Keratinocyte (primary cell): Measurements from ENCODE around the gene CEACAM3. TPM values are rescaled to one million over a fixed set of nuclear protein-coding genes. Genes with fewer than 3 reads are reported as not detected.

Source experiments
- DNase-seq: peaks from one replicate; pipeline ENCODE4 v3.0.0-alpha.2; 2011; ENCODE audit warnings: low read depth, missing footprints, low spot score
- FAIRE-seq: peaks from 2 replicates; lab custom pipeline; 2011; peaks lifted over from hg19 to GRCh38; lab: Jason Lieb, UNC
- H2AFZ ChIP-seq: 2 replicates; pipeline ENCODE4 v1.6.0; 2012; ENCODE audit warnings: low read length, control low read depth, inconsistent platforms; ENCODE audit not compliant: control insufficient read depth
- H3K27ac ChIP-seq: 2 replicates; pipeline ENCODE4 v1.5.1; 2011; ENCODE audit warnings: low read length; ENCODE audit not compliant: control insufficient read depth, insufficient read depth
- H3K27me3 ChIP-seq: 3 replicates; pipeline ENCODE4 v1.6.0; 2011; ENCODE audit warnings: low read length; ENCODE audit not compliant: control insufficient read depth, insufficient read depth; ENCODE audit errors: extremely low read depth
- H3K36me3 ChIP-seq, 2 experiments: 2 replicates in 1 of 2; 3 replicates in 1 of 2; pipeline ENCODE4 v1.5.1; 2011; ENCODE audit warnings: low read length in 2 of 2, mild to moderate bottlenecking in 1 of 2; ENCODE audit not compliant: control insufficient read depth in 2 of 2, insufficient read depth in 2 of 2; ENCODE audit errors: extremely low read depth in 1 of 2
- H3K4me1 ChIP-seq: 3 replicates; pipeline ENCODE4 v1.5.1; 2011; ENCODE audit warnings: low read length; ENCODE audit not compliant: control insufficient read depth, insufficient read depth; ENCODE audit errors: extremely low read depth
- H3K4me2 ChIP-seq: 3 replicates; pipeline ENCODE4 v1.6.0; 2011; ENCODE audit warnings: low read depth, low read length; ENCODE audit not compliant: control insufficient read depth, insufficient read depth; ENCODE audit errors: extremely low read depth
- H3K4me3 ChIP-seq, 3 experiments: fragments of 200-600 bp in 1 of 3; sonication (generic) in 1 of 3; 2 replicates in 2 of 3; 3 replicates in 1 of 3; pipeline ENCODE4 v1.5.1; 2011 to 2016; ENCODE audit warnings: low read length in 3 of 3, mild to moderate bottlenecking in 3 of 3, control low read depth in 2 of 3, inconsistent platforms in 1 of 3, low read depth in 1 of 3, mixed read lengths in 1 of 3, mixed run types in 1 of 3, moderate library complexity in 1 of 3; ENCODE audit not compliant: control insufficient read depth in 2 of 3, insufficient read depth in 2 of 3; ENCODE audit errors: extremely low read depth in 1 of 3
- H3K79me2 ChIP-seq: 2 replicates; pipeline ENCODE4 v1.6.0; 2012; ENCODE audit warnings: low read length; ENCODE audit not compliant: control insufficient read depth, insufficient read depth
- H3K9ac ChIP-seq: 3 replicates; pipeline ENCODE4 v1.6.0; 2011; ENCODE audit warnings: low read length; ENCODE audit not compliant: control insufficient read depth, insufficient read depth; ENCODE audit errors: extremely low read depth
- H3K9me1 ChIP-seq: 3 replicates; pipeline ENCODE4 v1.6.0; 2011; ENCODE audit warnings: low read length; ENCODE audit not compliant: control insufficient read depth, insufficient read depth; ENCODE audit errors: extremely low read depth
- H3K9me3 ChIP-seq: 2 replicates; pipeline ENCODE4 v1.5.1; 2012; ENCODE audit warnings: low read depth, low read length; ENCODE audit not compliant: control insufficient read depth
- H4K20me1 ChIP-seq: 3 replicates; pipeline ENCODE4 v1.6.0; 2011; ENCODE audit warnings: low read length; ENCODE audit not compliant: control insufficient read depth, insufficient read depth; ENCODE audit errors: extremely low read depth
- EZH2 ChIP-seq: IDR thresholded peaks from one replicate; pipeline ENCODE4 v1.6.1; 2012; ENCODE audit warnings: inconsistent platforms, mild to moderate bottlenecking, low read length, moderate library complexity
- dilution Hi-C: fragments of 300-500 bp; cut with MboI; formaldehyde crosslinking; loops from one replicate; pipeline ENCODE4 v1.7.0; 2020; ENCODE audit warnings: low sequenced_read_pairs; ENCODE audit not compliant: extremely low pct_ligation_motif_present
- polyA plus RNA-seq, 5 experiments: library from polyadenylated mRNA; depleted of rRNA in 3 of 5; stranded (reverse) in 3 of 5; stranded (forward) in 1 of 5; unstranded in 1 of 5; fragments of >200 nt; gene quantifications; 1 replicate in 1 of 5; 2 replicates in 3 of 5; 3 replicates in 1 of 5; pipeline versions ENCODE4 v1.2.1 to v1.2.3, GENCODE V29; 2011 to 2012; ENCODE audit warnings: missing spikeins in 2 of 5, low read depth in 1 of 5, low replicate concordance in 1 of 5
- TF ChIP-seq, protein P1 (sequence below), 3 experiments: IDR thresholded peaks in 1 of 3; conservative IDR thresholded peaks in 1 of 3; optimal IDR thresholded peaks in 1 of 3; 2 replicates in 2 of 3; 3 replicates in 1 of 3; pipeline versions ENCODE3 to v1.5.1; 2011; ENCODE audit warnings: low read length in 3 of 3, mild to moderate bottlenecking in 3 of 3, moderate library complexity in 2 of 3, control low read depth in 1 of 3, inconsistent platforms in 1 of 3; ENCODE audit not compliant: insufficient read depth in 2 of 3; ENCODE audit errors: extremely low read depth in 1 of 3

CEACAM3 gene
- polyA plus RNA-seq, 1 donor (not counting 4 experiments of a cell fraction or from before 2014, with no cell fraction given): not detected

DNA sequence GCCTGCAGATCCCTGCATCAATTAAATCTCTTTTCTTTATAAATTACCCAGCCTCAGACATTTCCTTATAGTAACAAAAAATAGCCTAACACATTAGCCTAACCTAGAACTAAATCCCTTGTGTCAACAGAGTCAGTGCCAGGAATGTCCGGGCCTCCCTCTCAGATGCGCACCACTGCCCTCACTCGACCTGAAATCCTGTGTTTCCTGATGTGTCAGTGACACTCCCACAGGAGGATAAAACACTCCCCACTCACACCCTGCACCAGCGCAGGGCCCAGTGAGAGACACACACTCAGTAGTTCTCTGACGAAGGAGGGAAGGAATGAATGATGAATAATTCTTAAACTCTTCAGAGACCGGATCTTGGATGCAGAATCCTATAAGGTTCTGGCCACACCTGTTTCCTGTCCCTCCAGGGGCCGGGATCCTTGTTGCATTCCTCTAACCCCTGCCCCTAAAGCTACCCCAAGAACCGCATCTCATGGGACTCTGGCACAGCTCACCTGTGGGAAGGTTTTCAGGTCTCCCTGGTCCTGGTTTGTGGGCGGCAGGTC is 3.1 kb downstream of the CEACAM3 start:
- FAIRE-seq: no peak
- no peaks in the 10 kb centered on the region for H3K4me1 ChIP-seq
- no peak overlapping the region for H2AFZ ChIP-seq
- H3K36me3 ChIP-seq: no peaks in the 10 kb centered on the region
- no peaks in the 10 kb centered on the region for H3K9me1 ChIP-seq
- H3K27me3 ChIP-seq: peaks cover 7% of the 10 kb centered on the region
- H3K27ac ChIP-seq: no peak overlapping the region
- TF ChIP-seq, protein P1, sequence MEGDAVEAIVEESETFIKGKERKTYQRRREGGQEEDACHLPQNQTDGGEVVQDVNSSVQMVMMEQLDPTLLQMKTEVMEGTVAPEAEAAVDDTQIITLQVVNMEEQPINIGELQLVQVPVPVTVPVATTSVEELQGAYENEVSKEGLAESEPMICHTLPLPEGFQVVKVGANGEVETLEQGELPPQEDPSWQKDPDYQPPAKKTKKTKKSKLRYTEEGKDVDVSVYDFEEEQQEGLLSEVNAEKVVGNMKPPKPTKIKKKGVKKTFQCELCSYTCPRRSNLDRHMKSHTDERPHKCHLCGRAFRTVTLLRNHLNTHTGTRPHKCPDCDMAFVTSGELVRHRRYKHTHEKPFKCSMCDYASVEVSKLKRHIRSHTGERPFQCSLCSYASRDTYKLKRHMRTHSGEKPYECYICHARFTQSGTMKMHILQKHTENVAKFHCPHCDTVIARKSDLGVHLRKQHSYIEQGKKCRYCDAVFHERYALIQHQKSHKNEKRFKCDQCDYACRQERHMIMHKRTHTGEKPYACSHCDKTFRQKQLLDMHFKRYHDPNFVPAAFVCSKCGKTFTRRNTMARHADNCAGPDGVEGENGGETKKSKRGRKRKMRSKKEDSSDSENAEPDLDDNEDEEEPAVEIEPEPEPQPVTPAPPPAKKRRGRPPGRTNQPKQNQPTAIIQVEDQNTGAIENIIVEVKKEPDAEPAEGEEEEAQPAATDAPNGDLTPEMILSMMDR (optimal IDR thresholded peaks at IDR 0.05 in 1 of 3, IDR thresholded peaks at IDR 0.05 in 1 of 3, conservative IDR thresholded peaks at IDR 0.05 in 1 of 3; ENCODE audit: extremely low read depth in 1 of 3, insufficient read depth in 2 of 3, low read length in 3 of 3): no peak
- no peak for TF ChIP-seq EZH2
- no peak overlapping the region for H3K4me2 ChIP-seq
- no peak overlapping the region for H3K4me3 ChIP-seq
- H3K9me3 ChIP-seq: no peaks in the 10 kb centered on the region
- H3K79me2 ChIP-seq: no peaks in the 10 kb centered on the region
- H4K20me1 ChIP-seq: no peaks in the 10 kb centered on the region
- DNase-seq: no peak
- dilution Hi-C loops: no loop called here
- H3K9ac ChIP-seq: no peak overlapping the region

DNA sequence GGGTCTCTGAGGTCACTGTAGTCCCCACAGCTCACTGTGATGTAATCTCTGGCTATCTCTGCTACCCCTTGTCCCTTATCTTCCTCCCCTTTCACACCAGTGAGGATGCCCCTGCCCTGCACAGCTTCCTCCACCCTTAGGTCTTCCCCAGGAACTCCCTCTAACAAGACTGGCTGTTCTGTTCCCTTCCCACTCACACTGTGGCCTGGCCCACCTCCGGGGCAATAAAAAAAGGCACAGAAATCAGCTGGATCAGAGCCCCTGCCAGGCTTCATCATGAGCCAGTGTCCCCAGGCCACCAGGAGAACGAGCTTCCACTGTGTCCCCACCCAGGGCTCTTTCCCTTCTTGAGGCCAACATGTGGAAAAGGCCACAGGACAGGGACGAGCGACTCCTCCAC is 4.6 kb downstream of the CEACAM3 start:
- Histone ChIP-seq H3K9me3 (no peaks in the 10 kb centered on the region), H3K79me2 (no peaks in the 10 kb centered on the region), H3K4me3 (no peak overlapping the region), H3K36me3 (no peaks in the 10 kb centered on the region), H3K9me1 (no peaks in the 10 kb centered on the region), H3K4me2 (no peak overlapping the region), H3K9ac (no peak overlapping the region), H2AFZ (no peak overlapping the region), H3K4me1 (no peaks in the 10 kb centered on the region), H3K27ac (no peak overlapping the region), H4K20me1 (no peaks in the 10 kb centered on the region), H3K27me3 (peaks cover 5% of the 10 kb centered on the region)
- dilution Hi-C loops: no loop called here
- no peak for FAIRE-seq
- TF ChIP-seq, protein P1 (optimal IDR thresholded peaks at IDR 0.05 in 1 of 3, IDR thresholded peaks at IDR 0.05 in 1 of 3, conservative IDR thresholded peaks at IDR 0.05 in 1 of 3; ENCODE audit: extremely low read depth in 1 of 3, insufficient read depth in 2 of 3, low read length in 3 of 3): no peak
- DNase-seq: no peak
